HG03342 (cell line): ENCODE measurements around the gene ECSIT.
"Not testable (repeated sequence)": the region's sequence is repeated elsewhere in the genome, so short reads cannot be mapped to it uniquely, and the experiment has no call there.

Source experiments
- ATAC-seq: cut with Tn5 transposase; IDR thresholded peaks from one replicate; pipeline ENCODE4 v1.9.1; 2021; ENCODE audit warnings: mild to moderate bottlenecking, moderate library complexity; ENCODE audit not compliant: unreplicated experiment

Gene ECSIT

DNA sequence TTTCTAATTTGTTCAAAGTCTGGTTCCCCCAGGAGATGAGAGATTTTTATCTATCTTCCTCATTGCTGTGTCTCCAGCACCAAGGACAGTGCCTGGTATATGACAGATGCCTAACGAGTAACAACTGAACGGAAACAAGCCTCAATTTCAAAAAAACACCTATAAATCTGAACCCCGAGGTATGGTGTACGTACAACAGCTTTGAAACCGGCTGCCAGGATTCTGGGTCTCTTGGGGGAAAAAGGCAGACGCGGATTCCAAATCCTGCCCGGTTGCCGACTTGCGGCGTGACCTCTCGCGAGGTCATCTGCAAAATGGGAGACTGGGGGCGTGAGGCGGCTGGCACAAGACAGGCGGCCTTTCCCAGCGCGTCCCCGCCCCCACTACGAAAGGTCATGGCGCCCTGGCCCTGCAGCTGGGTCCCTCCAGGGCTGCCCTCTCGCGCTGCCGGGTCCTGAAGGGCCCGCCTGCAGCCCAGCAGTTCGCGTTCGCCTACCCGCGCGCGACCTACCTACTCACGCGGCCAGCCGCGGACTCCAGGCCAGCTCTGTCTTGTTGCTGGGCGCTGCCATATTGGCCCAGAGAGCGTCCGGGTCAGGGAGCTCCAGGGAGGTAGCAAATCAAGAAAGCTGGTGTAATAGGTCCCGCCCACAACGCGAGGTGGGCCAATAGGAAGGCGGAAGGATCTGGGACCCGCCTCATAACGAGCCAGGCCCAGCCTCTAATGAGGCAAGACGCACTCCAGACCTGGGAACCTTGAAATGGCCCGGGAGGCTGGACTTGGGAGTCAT lies at the start of gene ECSIT:
ECSIT (minus strand) TSS at position 584 of the 791 bp plus-strand sequence. CDS start 9,964 bp downstream, outside the sequence.
- ATAC-seq: peak; percentile 94

- ATAC-seq: no peak
Observed at GRCh38 chr19:11577451-11578257, 48.7 kb upstream of the ECSIT start, which contains the start of gene ACP5. Gene ACP5, minus strand, starts transcription at chr19:11577645. Its CDS starts 328 bp downstream, at chr19:11577317.

DNA sequence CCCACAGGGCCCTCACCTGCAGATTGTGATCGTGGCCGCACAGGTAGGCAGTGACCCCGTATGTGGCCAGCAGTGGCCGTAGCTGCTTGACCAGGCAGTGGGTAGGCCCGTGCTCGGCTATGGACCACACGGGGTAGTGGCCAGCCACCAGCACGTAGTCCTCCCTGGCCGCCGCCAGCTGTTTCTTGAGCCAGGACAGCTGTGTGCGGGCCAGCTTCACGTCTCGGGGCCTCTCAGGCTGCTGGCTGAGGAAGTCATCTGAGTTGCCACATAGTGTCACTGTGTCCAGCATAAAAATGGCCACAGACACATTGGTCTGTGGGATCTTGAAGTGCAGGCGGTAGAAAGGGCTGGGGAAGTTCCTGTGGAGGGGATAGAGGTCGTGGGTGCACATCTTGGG lies 47.3 kb upstream of the ECSIT start:
- no peak for ATAC-seq

GRCh38 chr19:11574689-11575088 lies 45.8 kb upstream of the ECSIT start:
- no peak for ATAC-seq

- ATAC-seq: not testable (repeated sequence)
Observed at GRCh38 chr19:11573763-11574162, 44.8 kb upstream of the ECSIT start.

DNA sequence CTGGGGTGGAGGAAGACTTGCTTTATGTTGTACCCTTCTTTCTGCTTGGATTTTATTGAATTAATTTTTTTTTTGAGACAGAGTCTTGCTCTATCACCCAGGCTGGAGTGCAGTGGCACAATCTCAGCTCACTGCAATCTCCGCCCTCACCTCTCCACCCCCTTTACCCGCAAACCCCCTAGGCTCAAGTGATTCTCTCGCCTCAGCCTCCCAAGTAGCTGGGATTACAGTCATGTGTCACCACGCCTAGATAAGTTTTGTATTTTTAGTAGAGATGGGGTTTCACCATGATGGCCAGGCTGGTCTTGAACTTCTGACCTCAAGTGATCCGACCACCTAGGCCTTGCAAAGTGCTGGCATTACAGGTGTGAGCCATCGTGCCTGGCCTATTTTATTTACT lies 44.4 kb upstream of the ECSIT start:
- ATAC-seq: not testable (repeated sequence)

DNA sequence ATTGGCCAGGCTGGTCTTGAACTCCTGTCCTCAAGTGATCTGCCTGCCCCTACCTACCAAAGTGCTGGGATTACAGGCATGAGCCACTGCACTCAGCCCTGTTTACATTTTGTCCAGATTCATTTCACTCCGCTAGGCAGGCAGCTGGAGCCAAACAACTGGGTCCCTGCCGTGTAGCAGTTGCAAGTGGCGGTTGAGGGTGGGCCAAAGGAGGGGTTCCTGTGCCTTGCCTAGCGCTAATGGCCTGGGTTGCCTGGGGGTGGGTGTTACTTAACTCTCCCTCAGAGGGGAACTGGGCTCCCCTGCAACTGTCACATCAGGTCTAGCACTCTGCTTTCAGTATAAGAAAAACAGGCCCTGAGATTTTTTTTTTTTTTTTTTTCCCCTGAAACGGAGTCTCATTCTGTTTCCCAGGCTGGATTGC lies 41.1 kb upstream of the ECSIT start:
- ATAC-seq: no peak

- no peak for ATAC-seq
Observed at GRCh38 chr19:11566164-11566563, 37.2 kb upstream of the ECSIT start.

GRCh38 chr19:11565649-11565980 lies 36.7 kb upstream of the ECSIT start:
- ATAC-seq: not testable (repeated sequence)

DNA sequence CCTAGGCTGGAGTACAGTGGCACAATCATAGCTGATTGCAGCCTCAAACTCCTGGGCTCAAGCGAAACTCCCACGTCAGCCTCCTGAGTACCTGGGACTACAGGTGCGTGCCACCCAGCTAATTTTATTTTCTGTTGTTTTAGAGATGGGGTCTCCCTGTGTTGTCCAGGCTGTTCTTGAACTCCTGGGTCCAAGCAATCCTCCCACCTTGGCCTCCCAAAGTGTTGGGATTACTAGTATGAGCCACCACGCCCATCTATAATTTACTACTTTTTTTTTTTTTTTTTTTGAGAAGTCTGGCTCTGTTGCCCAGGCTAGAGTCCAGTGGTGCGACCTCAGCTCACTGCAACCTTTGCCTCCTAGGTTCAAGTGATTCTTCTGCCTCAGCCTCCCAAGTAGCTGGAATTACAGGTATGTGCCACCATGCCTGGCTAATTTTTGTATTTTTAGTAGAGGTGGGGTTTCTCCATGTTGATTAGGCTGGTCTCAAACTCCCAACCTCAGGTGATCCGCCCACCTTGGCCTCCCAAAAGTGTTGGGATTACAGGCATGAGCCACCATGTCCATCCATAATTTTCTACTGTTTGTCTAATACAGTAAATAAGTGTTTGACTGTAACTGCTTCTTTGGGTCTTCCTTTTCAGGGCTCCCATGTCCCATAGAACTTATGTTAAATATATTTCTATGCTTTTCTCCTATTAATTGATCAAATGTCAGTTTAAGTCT lies 35.3 kb upstream of the ECSIT start:
- ATAC-seq: not testable (repeated sequence)

- ATAC-seq: no peak
Observed at GRCh38 chr19:11563532-11563931, 34.6 kb upstream of the ECSIT start.

DNA sequence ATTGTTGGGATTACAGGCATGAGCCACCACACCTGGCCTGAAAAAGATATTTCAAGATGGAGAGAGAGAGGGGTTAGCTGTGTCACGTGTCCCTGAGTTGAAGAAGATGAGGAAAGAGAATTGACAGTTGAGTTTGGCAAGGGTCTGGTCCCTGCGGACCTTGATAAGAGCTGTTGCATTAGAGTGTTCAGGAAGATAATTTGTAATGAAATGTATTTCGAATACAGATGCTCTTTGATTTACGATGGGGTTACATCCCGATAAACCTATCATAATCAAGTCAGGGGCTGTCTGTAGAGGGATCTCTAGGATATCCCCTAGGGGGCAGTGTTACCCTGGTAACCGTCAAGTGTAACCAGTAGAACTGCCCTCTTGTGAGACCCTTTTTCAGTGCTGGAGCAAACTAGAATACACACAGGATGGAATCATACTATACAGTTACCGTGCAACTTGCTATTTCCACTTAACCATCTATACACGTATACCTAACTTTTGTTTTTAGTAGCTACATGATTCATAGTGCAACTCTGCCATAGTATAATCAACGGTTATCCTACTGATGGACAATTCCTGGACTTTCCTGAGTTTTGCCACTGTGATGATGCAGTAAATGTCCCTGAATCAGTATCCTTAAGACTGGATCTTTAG lies 31.6 kb upstream of the ECSIT start:
- peak; percentile 52 for ATAC-seq

- peak; percentile 70 for ATAC-seq
Observed at GRCh38 chr19:11558881-11559828, 30.2 kb upstream of the ECSIT start, which contains the start of gene ELOF1. Gene ELOF1, minus strand, starts transcription at chr19:11559230. Its CDS starts 4,883 bp downstream, at chr19:11554347.

GRCh38 chr19:11556634-11557420 lies 27.9 kb upstream of the ECSIT start:
- ATAC-seq: no peak

DNA sequence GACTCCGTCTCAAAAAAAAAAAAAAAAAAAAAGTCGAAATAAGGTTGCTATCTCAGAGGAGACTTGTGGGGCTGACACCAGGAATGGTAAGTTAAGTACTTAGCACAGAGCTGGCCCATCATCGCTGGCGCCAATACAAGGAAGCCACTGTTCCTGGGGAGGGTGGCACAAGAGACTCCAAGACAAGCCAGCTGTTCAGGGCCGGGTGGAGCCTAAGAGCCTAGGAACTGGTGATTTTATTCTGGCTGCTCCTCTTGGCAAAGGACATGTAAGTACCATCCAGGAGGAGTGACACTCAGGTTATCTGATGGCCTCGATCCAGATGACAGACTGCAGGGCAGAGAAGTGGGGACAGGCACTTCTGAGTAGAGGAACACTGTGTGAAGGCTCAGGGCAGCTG lies 26.3 kb upstream of the ECSIT start:
- ATAC-seq: no peak

DNA sequence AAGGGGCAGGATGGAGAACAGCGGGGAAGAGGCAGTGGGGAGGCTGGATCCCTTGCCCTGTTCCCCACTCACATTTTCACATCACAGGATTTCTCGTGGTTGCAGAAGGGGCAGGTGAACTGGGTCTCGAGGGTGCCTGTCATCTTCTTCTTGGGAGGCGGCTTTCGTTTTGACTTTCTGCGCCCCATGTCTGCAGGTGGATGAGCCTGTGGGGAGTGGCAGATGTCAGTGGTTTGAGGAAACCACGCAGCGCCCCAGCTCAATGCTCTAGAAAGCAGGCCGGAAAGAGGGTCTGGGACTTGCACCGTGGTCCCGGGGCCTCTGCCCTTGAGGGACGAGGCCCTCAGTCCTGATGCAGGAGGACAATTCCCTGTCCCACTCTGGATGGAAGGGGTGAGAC lies 25.2 kb upstream of the ECSIT start:
- no peak for ATAC-seq

- ATAC-seq: no peak
Observed at GRCh38 chr19:11552666-11553372, 23.9 kb upstream of the ECSIT start.

GRCh38 chr19:11551603-11552235 lies 22.8 kb upstream of the ECSIT start:
- ATAC-seq: no peak
